GM20431 (cell line): Measurements from ENCODE around the gene NMRK2.
"Not testable (repeated sequence)": the region's sequence is repeated elsewhere in the genome, so short reads cannot be mapped to it uniquely, and the experiment has no call there.

ENCODE experiments used
- in situ Hi-C: fragments of 300-500 bp; cut with MseI, MboI; formaldehyde crosslinking; loops from one replicate; pipeline ENCODE4 v1.15.0; 2020; ENCODE audit warnings: low sequenced_read_pairs; ENCODE audit not compliant: unreplicated experiment

The NMRK2 gene

GRCh38 chr19:3932931-3933810 lies at the start of gene NMRK2:
TSS of gene NMRK2 (plus strand) at chr19:3933069. CDS start at chr19:3933672, 603 bp downstream.
- in situ Hi-C loops: no loop called here

- in situ Hi-C loops: no loop called here
Measured at GRCh38 chr19:3890591-3890990, 42.3 kb upstream of the NMRK2 start.

GRCh38 chr19:3893509-3894179 lies 39.2 kb upstream of the NMRK2 start:
- in situ Hi-C loops: no loop called here

GRCh38 chr19:3894959-3895358 lies 37.9 kb upstream of the NMRK2 start:
- in situ Hi-C loops: not testable (repeated sequence)

GRCh38 chr19:3895788-3896187 lies 37.1 kb upstream of the NMRK2 start:
- in situ Hi-C loops: no loop called here

GRCh38 chr19:3897936-3898335 lies 34.9 kb upstream of the NMRK2 start:
- in situ Hi-C loops: no loop called here

- in situ Hi-C loops: no loop called here
Measured at GRCh38 chr19:3898426-3898825, 34.4 kb upstream of the NMRK2 start.

- in situ Hi-C loops: no loop called here
Measured at GRCh38 chr19:3899531-3900294, 33.2 kb upstream of the NMRK2 start.

- in situ Hi-C loops: no loop called here
Measured at GRCh38 chr19:3902317-3902973, 30.4 kb upstream of the NMRK2 start.

GRCh38 chr19:3904233-3904632 lies 28.6 kb upstream of the NMRK2 start:
- in situ Hi-C loops: no loop called here

GRCh38 chr19:3907626-3908265 lies 25.1 kb upstream of the NMRK2 start:
- in situ Hi-C loops: no loop called here

- in situ Hi-C loops: no loop called here
Measured at GRCh38 chr19:3908266-3909054, 24.4 kb upstream of the NMRK2 start.

- in situ Hi-C loops: no loop called here
Measured at GRCh38 chr19:3910105-3910504, 22.8 kb upstream of the NMRK2 start.

- in situ Hi-C loops: no loop called here
Measured at GRCh38 chr19:3914199-3914598, 18.7 kb upstream of the NMRK2 start.

- in situ Hi-C loops: no loop called here
Measured at GRCh38 chr19:3916033-3916432, 16.8 kb upstream of the NMRK2 start.

- in situ Hi-C loops: no loop called here
Measured at GRCh38 chr19:3919793-3920192, 13.1 kb upstream of the NMRK2 start.

- in situ Hi-C loops: no loop called here
Measured at GRCh38 chr19:3923096-3923758, 9.6 kb upstream of the NMRK2 start.

GRCh38 chr19:3923912-3924311 lies 9.0 kb upstream of the NMRK2 start:
- in situ Hi-C loops: no loop called here
